Thyroid gland (tissue), 4 donors: ENCODE results near the gene MNAT1. TPM values are rescaled to one million over a fixed set of nuclear protein-coding genes. Genes with fewer than 3 reads are reported as not detected.
"Not testable (repeated sequence)": the region's sequence is repeated elsewhere in the genome, so short reads cannot be mapped to it uniquely, and the experiment has no call there.

ENCODE experiments used
- DNase-seq, 2 donors: peaks; one replicate each; pipeline ENCODE4 v3.0.0-alpha.2; 2019
- H3K27ac ChIP-seq, 3 donors: fragments of 200-600 bp; sonication (generic); 1 replicate in 2 of 3; 2 replicates in 1 of 3; pipeline ENCODE4 v1.5.1; 2016 to 2019; ENCODE audit warnings: mild to moderate bottlenecking in 1 of 3, moderate library complexity in 1 of 3
- H3K27me3 ChIP-seq: fragments of 200-600 bp; sonication (generic); one replicate; pipeline ENCODE4 v1.5.1; 2019
- H3K36me3 ChIP-seq, 2 donors: fragments of 200-600 bp; sonication (generic); one replicate each; pipeline ENCODE4 v1.5.1; 2016 to 2019
- H3K4me1 ChIP-seq, 2 donors: fragments of 200-600 bp; sonication (generic); one replicate each; pipeline ENCODE4 v1.5.1; 2017 to 2019
- H3K4me3 ChIP-seq, 3 donors: fragments of 200-600 bp; sonication (generic); replicated peaks in 1 of 3; 1 replicate in 2 of 3; 2 replicates in 1 of 3; pipeline ENCODE4 v1.5.1; 2016; ENCODE audit warnings: mild to moderate bottlenecking in 1 of 3
- H3K9me3 ChIP-seq: fragments of 200-600 bp; sonication (generic); one replicate; pipeline ENCODE4 v1.5.1; 2017
- CTCF ChIP-seq, 6 experiments: fragments of 200-600 bp in 3 of 6; fragments of 450-650 bp in 3 of 6; sonication (generic) in 3 of 6; IDR thresholded peaks; one replicate each; pipeline ENCODE4 v1.5.1; 2016 to 2019; ENCODE audit warnings: antibody characterized with exemption in 6 of 6, mild to moderate bottlenecking in 2 of 6, inconsistent platforms in 1 of 6, moderate library complexity in 1 of 6
- POLR2A ChIP-seq, 2 donors: fragments of 450-650 bp; IDR thresholded peaks; one replicate each; pipeline ENCODE4 v1.6.1; 2017; ENCODE audit warnings: antibody characterized with exemption in 2 of 2, mild to moderate bottlenecking in 2 of 2, moderate library complexity in 1 of 2
- WGBS, 2 donors: methylation state at CpG; one replicate each; pipeline ENCODE4 v1.1.5; 2017; 5-methylcytosine and 5-hydroxymethylcytosine counted together
- intact Hi-C: fragments of 100-400 bp; cut with DNase I; formaldehyde crosslinking; loops from one replicate; pipeline ENCODE4 v1.15.1; 2023
- total RNA-seq, 4 donors: library from RNA; depleted of rRNA; stranded (reverse); fragments of >200 nt; gene quantifications; one replicate each; pipeline ENCODE4 v1.2.3, GENCODE V29; 2016

Gene MNAT1
- total RNA-seq, 4 donors from 2014 or later: 35.4 to 58.8 (median 47.8) TPM

GRCh38 chr14:60884134-60884533 is 149.6 kb downstream of the MNAT1 start:
- intact Hi-C loops: no loop called here
- TF ChIP-seq POLR2A (IDR thresholded peaks at IDR 0.05) (no peak), CTCF (IDR thresholded peaks at IDR 0.05) (no peak)
- H3K9me3 ChIP-seq: no peaks in the 10 kb centered on the region
- H3K36me3 ChIP-seq: no peaks in the 10 kb centered on the region
- no peaks in the 10 kb centered on the region for H3K4me1 ChIP-seq
- no peak overlapping the region for H3K27ac ChIP-seq
- no peak for DNase-seq
- H3K4me3 ChIP-seq: no peak overlapping the region
- no peaks in the 10 kb centered on the region for H3K27me3 ChIP-seq

GRCh38 chr14:60890636-60891035 is 156.1 kb downstream of the MNAT1 start:
- intact Hi-C loops, DNase-seq, H3K4me3 ChIP-seq, H3K27ac ChIP-seq, H3K4me1 ChIP-seq, H3K27me3 ChIP-seq, H3K9me3 ChIP-seq, H3K36me3 ChIP-seq: not testable (repeated sequence)
- 92 to 94% methylated on average over 2 to 3 of the region's 3 CpGs for WGBS, 2 donors

- Histone ChIP-seq H3K27me3 (no peaks in the 10 kb centered on the region), H3K4me1 (no peaks in the 10 kb centered on the region), H3K4me3 (no peak overlapping the region), H3K36me3 (no peaks in the 10 kb centered on the region), H3K27ac (no peak overlapping the region), H3K9me3 (no peaks in the 10 kb centered on the region)
- no peak for DNase-seq
- TF ChIP-seq POLR2A (IDR thresholded peaks at IDR 0.05): no peak
- TF ChIP-seq CTCF (IDR thresholded peaks at IDR 0.05): no peak
- intact Hi-C loops: no loop called here
- WGBS, 2 donors: 91 to 95% methylated on average over 3 of the region's 3 CpGs
These were observed 159.3 kb downstream of the MNAT1 start for GRCh38 chr14:60893911-60894310.

- TF ChIP-seq CTCF (IDR thresholded peaks at IDR 0.05) (no peak), POLR2A (IDR thresholded peaks at IDR 0.05) (no peak)
- no peaks in the 10 kb centered on the region for H3K36me3 ChIP-seq
- H3K27ac ChIP-seq: no peak overlapping the region
- intact Hi-C loops: no loop called here
- H3K9me3 ChIP-seq: no peaks in the 10 kb centered on the region
- no peak overlapping the region for H3K4me3 ChIP-seq
- no peaks in the 10 kb centered on the region for H3K4me1 ChIP-seq
- H3K27me3 ChIP-seq: no peaks in the 10 kb centered on the region
- DNase-seq: no peak
These were observed 169.8 kb downstream of the MNAT1 start for GRCh38 chr14:60904381-60904780.

GRCh38 chr14:60905923-60906322 is 171.4 kb downstream of the MNAT1 start:
- Histone ChIP-seq H3K27ac (no peak overlapping the region), H3K36me3 (no peaks in the 10 kb centered on the region), H3K4me3 (no peak overlapping the region), H3K4me1 (no peaks in the 10 kb centered on the region), H3K9me3 (no peaks in the 10 kb centered on the region), H3K27me3 (no peaks in the 10 kb centered on the region)
- no peak for TF ChIP-seq CTCF (IDR thresholded peaks at IDR 0.05)
- no peak for TF ChIP-seq POLR2A (IDR thresholded peaks at IDR 0.05)
- intact Hi-C loops: no loop called here
- DNase-seq: no peak

GRCh38 chr14:60915781-60916180 is 181.2 kb downstream of the MNAT1 start:
- H3K27me3 ChIP-seq: no peaks in the 10 kb centered on the region
- intact Hi-C loops: no loop called here
- no peaks in the 10 kb centered on the region for H3K36me3 ChIP-seq
- H3K4me3 ChIP-seq: no peak overlapping the region
- WGBS, 2 donors: 84 to 89% methylated on average over 3 of the region's 3 CpGs
- H3K9me3 ChIP-seq: no peaks in the 10 kb centered on the region
- DNase-seq: no peak
- H3K4me1 ChIP-seq: no peaks in the 10 kb centered on the region
- no peak overlapping the region for H3K27ac ChIP-seq
- no peak for TF ChIP-seq CTCF (IDR thresholded peaks at IDR 0.05)
- TF ChIP-seq POLR2A (IDR thresholded peaks at IDR 0.05): no peak
